Hematopoietic multipotent progenitor cell treated with erythropoietin and hydrocortisone succinate and interleukin-3 and kit ligand, for 15 days (in vitro differentiated cells): Measurements from ENCODE around the gene UGT1A8.

Experiments used
- DNase-seq: peaks from one replicate; pipeline ENCODE4 v3.0.0-alpha.2; 2015; ENCODE audit warnings: low spot score

UGT1A8 gene

DNA sequence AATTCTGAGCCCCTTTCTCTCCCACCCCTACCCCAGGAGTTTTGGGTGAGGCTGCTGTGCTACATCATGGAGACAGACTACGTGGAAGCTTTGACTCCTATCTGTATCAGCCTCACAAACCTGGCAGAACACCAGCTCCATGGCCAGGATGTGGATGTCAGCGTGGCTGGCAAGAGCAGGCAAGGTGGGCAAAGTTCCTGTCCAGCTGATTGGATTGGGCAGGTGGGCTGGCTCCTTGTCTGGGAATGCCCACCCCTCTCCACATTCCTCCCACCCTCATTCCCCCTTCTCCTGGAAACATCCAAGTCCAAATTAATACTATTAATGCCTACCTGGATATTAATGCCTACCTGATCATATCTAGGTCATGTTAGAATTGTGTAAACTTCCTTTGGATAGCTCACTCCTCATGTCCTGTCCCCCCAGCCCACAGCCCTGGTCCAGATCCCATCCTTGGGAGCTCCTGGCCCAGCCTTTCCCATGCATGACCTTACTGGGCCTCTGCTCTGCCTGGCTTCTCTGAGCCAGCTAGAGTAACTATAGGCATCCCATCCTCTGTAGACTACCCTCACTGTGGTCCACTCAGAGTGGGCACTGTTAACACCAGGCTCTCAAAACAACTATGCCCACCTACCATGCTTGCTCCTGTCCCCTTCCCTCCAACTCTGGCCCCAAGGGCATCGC, 184.8 kb downstream of the UGT1A8 start:
- no peak for DNase-seq

DNA sequence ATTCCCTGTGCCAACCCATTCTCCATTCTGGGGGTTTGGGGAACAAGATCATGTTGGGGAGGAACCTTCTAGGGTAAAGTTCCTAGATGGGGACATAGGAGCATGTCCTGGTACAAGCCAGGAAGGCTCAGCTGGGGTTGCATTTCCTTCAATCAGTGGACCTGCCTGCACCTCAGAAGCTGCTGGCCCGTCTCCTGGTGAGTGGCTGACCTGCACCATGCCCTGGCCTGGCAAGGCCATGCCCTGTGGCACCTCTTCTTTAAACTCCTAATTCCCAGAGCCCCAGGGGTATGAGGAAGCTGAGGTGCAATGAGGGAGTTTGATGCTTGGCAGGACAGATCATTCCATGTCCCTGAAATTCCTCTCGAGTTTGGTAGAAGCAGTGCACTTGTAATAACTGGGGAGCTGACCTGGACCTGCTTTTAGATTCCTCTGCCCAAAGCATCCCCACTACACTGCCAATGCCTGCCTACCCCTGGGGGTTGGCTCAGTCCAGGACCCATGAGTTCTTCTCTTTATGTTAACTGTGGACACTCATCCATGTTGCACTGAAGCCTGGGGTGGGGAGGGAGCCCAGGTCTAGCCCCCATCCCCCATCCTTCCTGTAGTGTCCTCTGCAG, 186.0 kb downstream of the UGT1A8 start:
- no peak for DNase-seq

DNA sequence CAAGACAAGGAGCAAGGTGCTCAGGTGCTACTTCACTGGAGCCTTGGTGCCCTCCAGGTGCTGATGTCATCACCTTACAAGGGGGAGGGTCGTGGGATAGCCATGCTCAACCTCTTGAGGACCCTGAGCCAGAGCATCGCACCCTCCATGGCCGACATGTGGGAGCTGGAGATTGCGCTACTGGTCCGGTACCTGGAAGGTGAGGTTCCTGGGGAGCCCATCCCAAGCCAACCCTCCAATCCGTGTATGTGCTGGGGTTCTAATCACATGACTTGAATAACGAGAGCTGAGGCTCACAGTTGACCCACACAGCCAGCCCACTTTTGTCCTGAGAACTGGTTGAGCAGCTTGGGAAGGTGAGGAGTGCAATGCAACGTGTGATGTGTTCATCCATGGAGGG, 186.6 kb downstream of the UGT1A8 start:
- DNase-seq: no peak

DNA sequence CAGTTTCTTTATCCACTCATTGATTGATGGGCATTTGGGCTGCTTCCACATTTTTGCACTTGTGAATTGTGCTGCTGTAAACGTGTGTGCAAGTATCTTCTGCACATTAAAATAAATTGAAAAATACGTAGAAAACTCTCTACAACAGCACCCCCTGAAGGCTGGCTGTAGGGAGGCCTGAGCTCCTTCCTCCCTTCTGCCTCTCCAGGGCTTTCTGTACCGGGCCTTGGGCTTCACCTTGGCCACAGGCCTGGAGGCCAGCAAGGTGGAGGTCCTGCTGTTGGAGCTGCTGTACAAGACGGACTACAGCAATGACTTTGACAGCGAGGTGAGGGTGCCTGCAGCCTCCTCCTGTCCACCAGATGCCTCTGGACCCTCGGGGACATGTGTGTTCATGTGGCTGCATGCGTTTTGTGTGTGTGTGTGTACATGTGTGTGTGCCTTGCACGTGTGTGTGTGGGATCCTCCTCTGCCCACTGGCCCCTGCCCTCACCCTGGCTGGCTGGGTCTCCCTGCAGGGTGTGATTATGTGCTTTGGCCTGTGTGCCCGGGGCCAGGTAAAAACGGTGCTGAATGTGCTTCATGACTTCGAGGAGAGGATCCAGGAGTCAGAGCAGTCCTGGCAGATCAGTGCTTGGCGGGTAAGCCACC, 189.9 kb downstream of the UGT1A8 start:
- DNase-seq: no peak

DNA sequence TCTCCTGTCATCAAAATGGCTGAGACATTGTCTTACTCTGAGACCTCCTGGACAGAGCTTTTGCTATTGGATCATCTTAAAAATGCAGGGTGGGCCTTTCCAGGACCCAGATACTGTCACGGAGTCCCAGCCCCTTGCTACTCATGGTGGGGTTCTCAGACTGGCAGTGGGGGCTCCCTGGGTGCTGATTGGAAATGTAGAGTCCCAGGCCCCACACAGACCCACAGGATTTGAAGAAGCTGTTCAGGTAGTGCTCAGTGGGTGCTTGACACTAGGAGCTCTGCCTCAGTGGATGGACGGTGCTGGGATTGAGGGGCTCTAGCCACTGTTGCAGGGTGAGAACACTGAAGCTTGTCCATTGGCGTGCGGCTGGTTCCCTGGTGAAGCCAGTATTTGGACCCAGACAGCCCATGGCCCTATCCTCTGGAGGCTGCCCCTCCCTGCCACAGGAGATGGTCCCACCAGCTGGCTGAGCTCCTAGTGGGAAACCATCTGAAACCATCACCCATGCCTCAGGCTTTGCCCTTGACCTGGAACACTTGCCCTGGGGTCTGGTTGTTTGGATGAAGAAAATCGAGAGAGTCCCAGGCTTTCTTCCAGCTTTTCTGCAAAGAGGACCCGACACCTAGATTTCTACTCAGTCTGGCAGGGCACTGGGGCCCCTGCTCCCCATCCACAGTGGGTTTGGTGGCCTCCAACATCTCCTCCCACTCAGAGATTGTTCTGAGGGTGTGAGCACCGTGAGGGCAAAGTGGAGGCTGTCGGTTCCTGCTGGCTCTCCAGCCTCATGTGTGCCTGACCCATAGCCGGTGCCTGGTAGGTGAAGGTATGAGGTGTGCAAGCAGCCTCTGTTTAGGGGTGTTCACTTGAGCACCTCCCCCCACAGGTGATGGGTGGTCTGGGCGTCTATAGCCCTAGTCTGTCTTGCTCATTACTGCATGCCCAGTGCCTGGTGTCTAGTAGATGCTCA, 190.8 kb downstream of the UGT1A8 start:
- DNase-seq: no peak

DNA sequence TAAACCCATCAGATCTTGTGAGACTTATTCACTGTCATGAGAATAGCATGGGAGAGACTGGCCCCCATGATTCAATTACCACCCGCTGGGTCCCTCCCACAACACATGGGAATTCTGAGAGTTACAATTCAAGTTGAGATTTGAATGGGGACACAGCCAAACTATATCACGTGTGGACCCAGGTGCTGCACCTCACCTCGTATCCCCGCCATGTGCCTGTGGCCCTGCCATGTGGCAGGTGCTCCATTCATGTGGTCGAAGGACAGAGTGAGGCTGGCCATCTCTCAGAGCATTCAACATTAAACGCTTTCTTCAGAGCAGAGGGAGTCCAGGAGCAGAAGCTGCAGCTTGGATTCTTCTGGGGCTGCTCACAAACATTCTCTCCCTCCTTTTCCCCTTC, 193.0 kb downstream of the UGT1A8 start:
- no peak for DNase-seq

DNA sequence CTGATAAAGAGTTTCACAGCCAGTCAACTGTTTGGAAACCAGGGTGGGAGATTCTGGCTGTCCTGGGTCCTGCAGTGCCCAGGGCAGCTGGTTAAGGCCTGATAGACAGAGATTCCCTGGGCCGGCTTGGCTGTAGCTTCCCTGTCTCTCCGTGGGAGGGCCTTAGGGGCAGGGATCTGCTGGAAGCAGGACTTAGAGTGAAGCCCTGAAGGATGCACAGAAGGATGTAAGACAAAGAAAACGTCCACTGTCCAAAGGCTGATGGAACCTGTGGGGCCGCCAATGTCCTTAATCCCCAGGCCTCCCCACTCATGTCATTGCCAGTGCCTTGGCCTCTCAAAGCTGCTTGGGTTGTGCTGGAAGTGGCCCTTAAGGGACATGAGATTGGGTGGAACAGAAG, 193.7 kb downstream of the UGT1A8 start:
- no peak for DNase-seq

DNA sequence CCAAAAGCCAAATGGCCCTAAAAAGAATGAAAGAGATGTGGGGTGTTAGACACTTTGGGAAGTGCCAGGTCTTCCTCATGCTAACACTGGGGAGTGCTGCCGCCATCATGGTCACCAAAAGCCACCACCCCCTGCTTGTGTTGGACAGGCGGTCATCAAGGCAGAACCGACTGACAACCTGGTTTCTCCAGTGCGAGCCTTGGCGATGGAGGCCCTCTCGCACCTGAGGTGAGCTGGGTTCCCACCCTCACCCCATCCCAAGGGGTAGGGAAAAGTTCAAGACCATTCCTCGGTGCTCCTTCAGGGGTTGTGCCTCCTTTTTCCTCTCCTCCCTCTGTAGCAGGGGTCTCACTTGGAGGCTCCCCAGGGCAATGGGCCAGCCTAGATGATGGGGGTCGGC, 194.3 kb downstream of the UGT1A8 start:
- no peak for DNase-seq

DNA sequence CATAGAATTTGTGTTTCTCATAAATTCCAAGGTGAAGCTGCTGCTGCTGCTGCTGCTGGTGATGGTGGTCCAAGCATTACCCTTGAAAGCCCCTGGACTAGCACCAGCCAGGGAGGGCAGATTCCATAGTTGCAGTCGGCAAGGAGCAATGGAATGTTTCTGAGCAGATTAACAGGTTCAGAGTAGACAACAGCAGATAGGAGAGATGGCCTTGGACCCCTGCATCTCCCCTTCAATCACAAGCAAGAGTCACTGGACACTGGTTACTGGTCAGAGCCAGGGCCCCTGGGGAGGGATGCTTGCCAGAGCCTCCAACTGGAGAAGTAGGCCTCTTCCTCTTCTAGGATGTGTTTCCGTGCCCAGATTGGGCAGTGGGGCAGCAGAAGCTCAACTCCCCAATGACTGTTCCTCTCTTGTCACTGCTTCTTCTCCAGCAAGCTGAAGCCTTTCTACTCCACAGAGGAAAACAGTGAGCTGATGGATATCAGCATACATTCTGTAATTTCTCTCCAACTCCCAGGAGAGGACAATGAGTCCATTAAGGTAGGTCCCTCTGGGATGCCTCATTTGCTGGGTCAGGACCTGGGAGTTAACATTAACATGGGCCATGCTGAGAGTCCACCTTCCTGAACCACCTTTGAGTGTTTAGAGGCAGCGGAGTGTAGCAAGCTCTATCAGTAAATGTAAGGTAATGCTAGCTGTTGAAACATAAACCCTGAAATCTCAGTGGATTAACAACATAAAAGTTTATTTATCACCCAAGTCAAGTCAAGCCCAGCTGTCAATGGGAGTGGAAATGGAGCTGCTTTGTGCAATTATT, 196.0 kb downstream of the UGT1A8 start:
- DNase-seq: no peak

DNA sequence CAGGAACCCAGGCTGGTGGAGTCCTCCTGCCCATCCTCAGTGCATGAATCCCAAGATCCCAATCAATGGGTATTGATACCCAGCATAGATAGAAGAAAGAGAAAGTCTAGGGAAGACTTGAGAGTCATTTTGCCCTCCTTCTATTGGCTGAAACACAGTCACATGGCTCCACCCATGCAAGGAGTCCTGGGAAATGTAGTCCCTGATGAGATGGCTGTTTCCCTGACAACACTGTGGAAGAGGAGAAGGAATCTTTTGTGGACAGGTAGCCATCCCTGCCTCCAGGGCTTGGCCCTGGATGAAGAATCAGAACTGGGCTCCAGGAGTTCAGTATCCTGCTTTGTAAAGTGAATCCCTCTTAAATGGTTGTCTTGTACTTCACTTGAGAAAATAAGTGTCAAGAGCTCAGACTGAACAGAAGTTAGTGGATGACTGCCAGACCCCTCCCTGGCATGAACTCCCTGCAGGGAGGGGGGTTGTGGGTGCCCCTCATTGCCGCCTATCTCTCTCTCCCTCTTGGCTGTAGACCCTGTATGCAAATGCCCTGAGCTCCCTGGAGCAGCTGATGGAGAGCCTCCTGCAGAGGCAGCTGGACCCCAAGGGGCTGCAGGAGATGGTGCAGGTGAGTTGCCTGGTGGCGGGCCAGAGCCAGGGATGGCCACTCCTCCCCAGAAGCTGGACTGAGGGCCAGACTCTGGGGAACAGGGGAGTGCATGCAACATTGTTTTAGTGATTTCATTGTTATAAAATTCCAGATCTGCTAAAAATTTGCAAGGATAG, 196.8 kb downstream of the UGT1A8 start:
- no peak for DNase-seq

DNA sequence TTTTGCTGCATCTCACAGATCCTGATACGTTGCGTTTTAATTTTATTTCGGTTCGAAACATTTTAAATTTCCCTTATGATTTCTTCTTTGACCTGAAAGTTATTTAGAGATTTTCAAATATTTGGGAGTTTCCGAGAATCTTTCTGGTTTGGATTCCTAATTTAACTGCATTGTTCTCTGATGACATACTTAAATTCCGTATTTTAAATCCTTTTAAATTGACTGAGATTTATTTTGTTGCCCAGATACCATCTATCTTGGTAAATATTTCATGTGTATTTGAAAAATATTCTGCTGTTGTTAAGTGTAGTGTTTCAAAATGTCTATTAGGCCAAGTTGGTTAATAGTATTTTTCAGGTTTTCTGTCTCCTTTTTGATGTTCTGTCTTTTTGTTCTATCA, 198.4 kb downstream of the UGT1A8 start:
- DNase-seq: no peak

DNA sequence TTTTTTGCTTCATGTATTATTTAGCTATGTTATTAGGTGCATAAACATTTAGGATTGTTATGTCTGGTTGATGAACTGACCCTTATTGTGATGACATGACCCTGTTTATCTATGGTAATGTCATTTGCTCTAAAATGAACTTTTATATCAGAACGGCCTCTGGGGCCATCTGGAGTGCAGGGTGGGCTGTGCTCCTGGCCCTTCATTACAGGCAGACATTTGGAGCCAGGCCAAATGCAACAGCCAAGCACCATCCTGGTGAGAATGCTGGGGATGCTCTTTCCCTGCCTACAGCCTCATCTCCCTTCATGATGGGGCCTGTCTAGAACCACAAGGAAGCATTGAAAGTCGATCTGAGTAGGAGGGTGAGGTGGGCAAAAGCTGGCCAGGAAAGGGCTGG, 198.9 kb downstream of the UGT1A8 start:
- no peak for DNase-seq

DNA sequence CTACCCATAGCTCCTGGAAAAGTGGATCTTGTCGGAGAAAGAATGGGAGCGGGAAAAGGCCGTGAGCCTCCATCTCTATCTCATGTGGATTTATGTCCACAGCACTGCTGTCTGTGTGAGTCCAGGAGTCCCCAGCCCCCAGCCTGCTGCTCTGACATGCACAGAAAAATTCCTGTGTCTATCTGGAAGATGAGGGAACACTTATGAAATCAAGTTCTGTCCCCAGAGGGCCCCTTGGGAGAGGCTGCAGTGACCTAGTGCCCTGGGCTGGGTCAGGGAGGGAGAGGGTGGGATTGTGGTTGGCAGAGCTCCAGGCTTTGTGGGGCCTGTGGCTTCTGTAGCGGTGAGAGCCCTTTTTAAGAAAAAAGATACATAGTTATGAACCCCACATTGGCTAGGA, 199.3 kb downstream of the UGT1A8 start:
- DNase-seq: no peak

DNA sequence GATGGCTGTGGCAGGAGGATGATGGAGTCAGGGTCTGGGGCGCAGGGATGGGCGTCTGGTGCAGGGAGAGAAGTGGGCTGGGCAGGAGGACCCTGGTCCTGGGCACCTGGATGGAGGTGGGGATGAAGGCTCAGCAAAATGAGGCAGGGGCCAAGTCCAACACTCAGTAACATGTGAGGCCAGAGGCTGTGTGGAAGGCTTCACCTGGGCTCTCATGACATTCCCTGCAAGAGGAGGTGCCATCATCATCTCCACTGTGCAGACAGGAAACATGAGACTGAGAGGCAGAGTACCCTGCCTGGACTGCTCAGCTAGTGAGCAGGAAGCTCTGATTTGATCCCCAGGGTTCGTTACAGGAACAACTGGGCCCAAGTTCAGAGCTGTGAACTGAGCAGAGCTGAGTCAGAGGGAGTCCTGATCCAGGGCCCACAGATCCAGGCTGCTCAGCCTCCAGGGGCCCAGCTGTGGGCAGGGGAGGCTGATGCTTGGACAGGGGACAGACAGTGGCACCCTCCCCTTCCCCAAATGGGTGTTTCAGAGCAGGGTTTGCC, 200.0 kb downstream of the UGT1A8 start:
- no peak for DNase-seq

DNA sequence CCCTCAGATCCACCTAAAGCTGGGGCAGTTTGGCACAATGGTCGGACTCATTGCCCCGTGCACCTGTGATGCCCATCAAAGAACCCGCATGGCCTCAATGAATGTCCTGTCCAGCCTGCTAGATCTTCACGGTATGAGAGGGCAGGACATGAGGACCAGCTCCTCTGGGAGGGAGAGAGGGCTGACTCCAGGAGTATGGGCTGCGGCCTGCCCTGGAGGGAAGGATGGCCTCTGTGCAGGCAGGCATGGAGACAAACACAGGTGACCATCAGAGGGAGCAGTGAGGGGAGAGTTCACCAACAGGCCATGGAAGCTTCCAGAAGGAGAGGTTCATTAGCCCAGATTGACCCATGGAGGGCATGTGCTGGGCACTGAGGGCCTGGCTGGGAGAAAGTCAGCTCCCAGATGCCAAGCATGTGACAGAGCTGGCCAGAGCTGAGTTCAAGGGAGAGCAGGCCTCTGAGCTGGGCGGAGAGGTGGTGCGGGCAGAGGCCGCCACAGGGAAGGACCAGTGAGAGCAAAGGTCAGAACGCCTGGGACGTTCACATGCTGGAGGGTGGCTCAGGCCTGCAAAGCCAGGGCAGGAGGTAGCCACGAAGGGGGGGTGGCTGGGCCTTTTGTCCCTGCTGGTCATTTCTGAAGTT, 200.7 kb downstream of the UGT1A8 start:
- DNase-seq: no peak

DNA sequence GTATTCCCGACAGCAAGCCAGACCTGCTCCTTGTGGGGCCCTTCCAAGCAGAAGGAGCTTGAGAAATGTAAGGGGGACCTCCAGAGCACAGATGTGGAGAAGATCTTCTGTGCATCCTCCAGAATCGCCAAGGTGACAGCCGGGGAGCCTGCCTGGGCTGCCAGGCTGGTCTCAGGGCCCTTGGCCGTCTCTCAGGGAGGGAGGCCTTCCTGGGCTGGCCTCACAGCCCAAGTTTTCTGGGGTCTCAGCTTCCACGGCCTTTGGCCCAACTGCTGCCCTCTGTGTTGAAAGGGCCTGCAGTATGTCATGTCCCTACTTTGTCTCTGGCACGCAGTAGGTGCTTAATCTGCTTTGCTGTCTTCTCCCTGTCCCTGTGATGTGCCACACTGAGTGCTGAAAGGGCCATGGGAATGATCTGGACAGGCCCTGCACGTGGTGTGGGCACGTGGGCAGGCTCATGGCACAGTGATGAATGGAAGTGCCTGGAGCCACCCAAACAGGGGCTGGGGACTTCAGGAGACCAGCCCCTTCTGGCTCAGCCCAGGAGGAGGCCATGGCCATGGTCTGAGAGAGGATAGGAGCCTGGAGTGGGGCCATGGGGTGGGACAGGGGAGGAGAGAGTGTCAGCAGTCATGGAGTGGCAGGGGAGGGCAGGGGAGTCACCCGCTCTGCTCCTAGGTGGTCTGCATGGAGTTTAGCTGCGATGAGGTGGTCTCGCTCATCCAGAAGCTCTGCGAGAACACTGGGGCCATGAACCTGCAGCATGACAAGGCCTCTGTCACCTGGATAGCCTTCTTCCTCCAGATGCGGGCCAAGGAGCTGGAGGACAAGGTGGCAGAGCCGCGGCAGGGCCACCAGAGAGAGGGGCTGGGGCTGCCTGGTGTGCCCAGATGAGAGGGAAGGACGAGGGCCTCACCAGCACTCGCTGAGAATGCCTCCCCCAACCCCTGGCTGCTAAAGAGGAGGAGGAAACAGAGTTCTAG, 201.5 kb downstream of the UGT1A8 start:
- no peak for DNase-seq

DNA sequence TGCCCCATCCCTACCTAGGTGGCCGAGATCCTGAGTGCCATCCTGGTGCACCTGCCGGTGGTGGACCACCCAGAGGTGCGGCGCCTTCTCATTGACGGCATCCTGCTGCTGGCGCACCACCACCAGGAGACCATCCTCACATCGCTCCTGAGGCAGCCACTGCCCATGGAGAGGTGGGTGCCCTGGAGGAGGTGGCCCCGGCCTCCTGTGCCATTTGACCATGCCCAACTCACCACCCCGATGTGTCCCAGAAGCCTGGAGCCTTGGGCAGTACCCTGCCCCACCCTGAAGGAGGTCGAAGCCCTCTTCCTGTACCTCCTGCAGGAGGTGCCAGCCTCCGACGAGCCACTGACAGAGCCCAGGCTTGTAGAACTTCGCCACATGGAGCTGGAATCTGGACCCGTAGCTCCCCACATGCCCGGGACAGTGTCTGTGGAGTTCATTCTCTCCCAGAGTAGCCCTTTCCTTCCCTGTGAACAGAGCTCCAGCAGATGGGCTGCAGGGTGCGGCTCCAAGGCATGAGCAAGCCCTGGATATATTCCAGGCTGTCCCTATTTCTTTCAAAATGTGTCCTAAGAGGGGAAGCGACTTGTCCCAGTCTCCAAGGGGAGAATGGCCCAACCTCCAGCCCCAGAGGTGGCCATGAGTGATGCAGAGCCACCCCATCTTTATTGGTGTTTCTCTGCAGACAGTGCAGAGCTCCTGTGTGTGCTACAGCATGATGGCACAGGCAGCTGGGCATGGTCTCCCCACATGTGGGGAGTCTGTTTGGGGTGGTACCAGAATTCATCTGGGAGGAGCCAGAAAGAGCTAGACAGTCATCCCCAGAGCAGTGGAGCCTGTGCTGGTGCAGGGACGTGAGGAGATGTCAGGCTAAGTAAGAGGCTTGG, 202.7 kb downstream of the UGT1A8 start:
- DNase-seq: no peak

DNA sequence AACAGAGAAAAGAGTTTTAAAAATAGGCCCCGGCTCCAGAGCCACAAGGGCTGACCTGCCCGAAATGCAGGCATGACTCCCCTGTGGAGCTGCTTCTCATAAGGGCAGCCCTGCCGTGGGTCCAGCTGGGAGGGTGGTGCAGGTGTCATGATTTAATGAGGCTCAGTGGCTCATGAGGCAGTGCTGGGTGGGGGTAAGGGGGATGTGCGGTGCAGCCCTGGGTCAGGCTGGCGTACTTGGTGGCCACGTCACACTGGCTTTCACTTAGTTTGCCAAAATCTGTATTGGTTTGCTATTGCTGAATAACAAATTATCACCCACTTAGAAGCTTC, 203.3 kb downstream of the UGT1A8 start:
- DNase-seq: no peak
